Measurements from ENCODE around the gene ARFGEF2. TPM values are rescaled to one million over a fixed set of nuclear protein-coding genes. Genes with fewer than 3 reads are reported as not detected.
"Not testable (repeated sequence)": the region's sequence is repeated elsewhere in the genome, so short reads cannot be mapped to it uniquely, and the experiment has no call there.

Gene ARFGEF2
- total RNA-seq, 2 experiments from 2014 or later, result 19.0 to 23.7 TPM

DNA sequence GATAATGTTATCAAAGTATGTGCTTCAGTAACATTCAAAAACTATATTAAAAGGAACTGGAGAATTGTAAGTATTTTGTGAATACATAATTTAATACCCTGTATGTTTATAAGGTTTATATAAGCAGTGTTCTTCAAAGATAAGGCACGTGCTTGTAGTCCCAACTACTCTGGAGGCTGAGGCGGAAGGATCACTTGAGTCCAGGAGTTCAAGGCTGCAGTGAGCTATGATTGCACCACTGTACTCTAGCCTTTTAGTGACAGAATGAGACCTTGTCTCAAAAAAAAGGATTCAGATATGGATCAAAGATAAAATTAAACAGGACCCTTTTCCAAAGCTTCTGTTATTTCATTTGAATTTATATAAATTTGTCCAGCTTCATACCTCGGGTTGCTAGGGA lies 141.8 kb downstream of the ARFGEF2 start:
- no peaks in the 10 kb centered on the region for H3K9me3 Mint-ChIP-seq (ENCODE audit: low read depth)
- peaks cover 44% of the 10 kb centered on the region for H3K36me3 Mint-ChIP-seq
- DNase-seq (no peak), ATAC-seq (no peak)
- no peaks in the 10 kb centered on the region for H3K27me3 Mint-ChIP-seq
- CTCF ChIA-PET, result interaction anchor here (1.4 kb wide), 1 partner anchor 55 kb away, joined by 3 read pairs; no protein-coding TSS in a partner anchor
- H3K4me1 Mint-ChIP-seq, result peaks cover 6% of the 10 kb centered on the region
- no peak overlapping the region for H3K27ac Mint-ChIP-seq
- no peak overlapping the region for H3K4me3 Mint-ChIP-seq

DNA sequence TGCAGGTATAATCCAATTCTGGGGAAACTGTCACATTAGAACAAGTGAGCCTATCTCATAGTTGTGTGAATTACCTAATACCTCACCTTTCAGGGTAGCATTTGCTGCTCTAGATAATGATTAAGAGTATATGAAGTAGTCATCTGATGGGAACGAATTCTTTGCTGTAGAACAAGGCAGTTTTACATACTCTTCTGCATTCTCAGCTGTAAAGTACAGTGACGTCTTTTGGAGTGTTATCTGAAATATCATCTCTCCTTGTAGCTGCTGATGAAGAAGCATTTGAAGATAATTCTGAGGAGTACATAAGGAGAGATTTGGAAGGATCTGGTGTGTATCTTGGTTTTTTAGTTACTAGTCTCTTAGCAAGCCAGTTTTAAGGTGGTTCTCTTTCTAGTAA lies 153.0 kb downstream of the ARFGEF2 start:
- CTCF ChIA-PET, result no interaction called here
- H3K4me1 Mint-ChIP-seq, result peaks cover 6% of the 10 kb centered on the region
- H3K27ac Mint-ChIP-seq, result peak overlapping the region; percentile 0
- H3K9me3 Mint-ChIP-seq (ENCODE audit: low read depth), result no peaks in the 10 kb centered on the region
- H3K36me3 Mint-ChIP-seq, result peaks cover 41% of the 10 kb centered on the region
- no peaks in the 10 kb centered on the region for H3K27me3 Mint-ChIP-seq
- DNase-seq (no peak), ATAC-seq (no peak)
- no peak overlapping the region for H3K4me3 Mint-ChIP-seq

GRCh38 chr20:49078310-49078709 lies 156.8 kb downstream of the ARFGEF2 start:
- H3K27me3 Mint-ChIP-seq, result no peaks in the 10 kb centered on the region
- CTCF ChIA-PET, result interaction anchor here (1.3 to 1.7 kb wide), 2 partner anchors 55 to 138 kb away, joined by 3 to 4 read pairs; no protein-coding TSS in a partner anchor
- no peak overlapping the region for H3K4me3 Mint-ChIP-seq
- no peak overlapping the region for H3K27ac Mint-ChIP-seq
- ATAC-seq, result no peak
- peaks cover 42% of the 10 kb centered on the region for H3K36me3 Mint-ChIP-seq
- H3K4me1 Mint-ChIP-seq, result peaks cover 6% of the 10 kb centered on the region
- no peak for DNase-seq
- no peaks in the 10 kb centered on the region for H3K9me3 Mint-ChIP-seq (ENCODE audit: low read depth)

DNA sequence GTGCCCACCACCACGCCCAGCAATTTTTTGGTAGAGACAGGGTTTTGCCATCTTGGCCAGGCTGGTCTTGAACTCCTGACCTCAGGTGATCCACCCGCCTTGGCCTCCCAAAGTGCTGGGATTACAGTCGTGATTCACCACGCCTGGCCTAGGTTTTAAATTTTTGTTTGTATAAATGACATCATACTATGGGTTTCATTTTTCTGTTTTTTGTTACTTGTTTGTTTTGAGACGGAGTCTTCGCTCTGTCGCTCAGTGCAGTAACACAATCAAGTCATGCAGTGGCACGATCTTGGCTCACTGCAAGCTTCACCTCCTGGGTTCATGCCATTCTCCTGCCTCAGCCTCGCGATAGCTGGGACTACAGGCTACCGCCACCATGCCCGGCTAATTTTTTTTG lies 160.8 kb downstream of the ARFGEF2 start:
- H3K27ac Mint-ChIP-seq; DNase-seq; H3K4me1 Mint-ChIP-seq; CTCF ChIA-PET; H3K4me3 Mint-ChIP-seq; ATAC-seq; H3K27me3 Mint-ChIP-seq; H3K9me3 Mint-ChIP-seq (ENCODE audit: low read depth): not testable (repeated sequence)
- peaks cover 55% of the 10 kb centered on the region for H3K36me3 Mint-ChIP-seq

Other genes starting within 250 kb of the ARFGEF2 start
- gene PREX1, start 93.7 kb upstream of the ARFGEF2 start, total RNA-seq, result 100 to 1,000 TPM; 130 to 156 TPM
- gene CSE1L, start 124.6 kb downstream of the ARFGEF2 start, total RNA-seq, result 100 to 1,000 TPM in 1 of 2 experiments, 10 to 100 TPM in 1; 93.1 to 111 TPM